ENCODE results near the gene FAM131C. TPM values are rescaled to one million over a fixed set of nuclear protein-coding genes. Genes with fewer than 3 reads are reported as not detected.

Gene FAM131C
- total and polyA plus RNA-seq, 2 experiments from 2014 or later, result 0.71 to 1.3 TPM

GRCh38 chr1:16110884-16111283, 37.4 kb upstream of the FAM131C start:
- Mint-ChIP-seq H3K27ac (no peak overlapping the region), H3K9me3 (peaks cover 25% of the 10 kb centered on the region), H3K27me3 (ENCODE audit: insufficient read depth, low read depth, poor library complexity) (peaks cover 10% of the 10 kb centered on the region), H3K36me3 (ENCODE audit: low read depth) (peaks cover 11% of the 10 kb centered on the region), H3K4me3 (no peak overlapping the region), H3K4me1 (peaks cover 21% of the 10 kb centered on the region)
- no peaks in the 10 kb centered on the region for H3F3A ChIP-seq (replicated peaks; ENCODE audit: low read depth)
- no peak for DNase-seq (ENCODE audit: low spot score)
- ATAC-seq, result no peak
- no peak overlapping the region for H3K4me2 ChIP-seq
- no peaks in the 10 kb centered on the region for H4K20me1 ChIP-seq (replicated peaks; ENCODE audit: insufficient read depth)
- no peaks in the 10 kb centered on the region for H3K79me2 ChIP-seq (replicated peaks; ENCODE audit: insufficient read depth)
- H3K9me2 ChIP-seq (ENCODE audit: insufficient read depth), result no peaks in the 10 kb centered on the region
- H3K36me3 ChIP-seq (ENCODE audit: insufficient read depth), result no peaks in the 10 kb centered on the region
- no peak overlapping the region for H3K4me3 ChIP-seq
- no peak overlapping the region for H2AFZ ChIP-seq
- H3K4me1 ChIP-seq (ENCODE audit: insufficient read depth), result peaks cover 21% of the 10 kb centered on the region
- no peak for TF ChIP-seq EZH2 (IDR thresholded peaks at IDR 0.05; ENCODE audit: low read depth, unreplicated experiment)
- TF ChIP-seq, protein P1, sequence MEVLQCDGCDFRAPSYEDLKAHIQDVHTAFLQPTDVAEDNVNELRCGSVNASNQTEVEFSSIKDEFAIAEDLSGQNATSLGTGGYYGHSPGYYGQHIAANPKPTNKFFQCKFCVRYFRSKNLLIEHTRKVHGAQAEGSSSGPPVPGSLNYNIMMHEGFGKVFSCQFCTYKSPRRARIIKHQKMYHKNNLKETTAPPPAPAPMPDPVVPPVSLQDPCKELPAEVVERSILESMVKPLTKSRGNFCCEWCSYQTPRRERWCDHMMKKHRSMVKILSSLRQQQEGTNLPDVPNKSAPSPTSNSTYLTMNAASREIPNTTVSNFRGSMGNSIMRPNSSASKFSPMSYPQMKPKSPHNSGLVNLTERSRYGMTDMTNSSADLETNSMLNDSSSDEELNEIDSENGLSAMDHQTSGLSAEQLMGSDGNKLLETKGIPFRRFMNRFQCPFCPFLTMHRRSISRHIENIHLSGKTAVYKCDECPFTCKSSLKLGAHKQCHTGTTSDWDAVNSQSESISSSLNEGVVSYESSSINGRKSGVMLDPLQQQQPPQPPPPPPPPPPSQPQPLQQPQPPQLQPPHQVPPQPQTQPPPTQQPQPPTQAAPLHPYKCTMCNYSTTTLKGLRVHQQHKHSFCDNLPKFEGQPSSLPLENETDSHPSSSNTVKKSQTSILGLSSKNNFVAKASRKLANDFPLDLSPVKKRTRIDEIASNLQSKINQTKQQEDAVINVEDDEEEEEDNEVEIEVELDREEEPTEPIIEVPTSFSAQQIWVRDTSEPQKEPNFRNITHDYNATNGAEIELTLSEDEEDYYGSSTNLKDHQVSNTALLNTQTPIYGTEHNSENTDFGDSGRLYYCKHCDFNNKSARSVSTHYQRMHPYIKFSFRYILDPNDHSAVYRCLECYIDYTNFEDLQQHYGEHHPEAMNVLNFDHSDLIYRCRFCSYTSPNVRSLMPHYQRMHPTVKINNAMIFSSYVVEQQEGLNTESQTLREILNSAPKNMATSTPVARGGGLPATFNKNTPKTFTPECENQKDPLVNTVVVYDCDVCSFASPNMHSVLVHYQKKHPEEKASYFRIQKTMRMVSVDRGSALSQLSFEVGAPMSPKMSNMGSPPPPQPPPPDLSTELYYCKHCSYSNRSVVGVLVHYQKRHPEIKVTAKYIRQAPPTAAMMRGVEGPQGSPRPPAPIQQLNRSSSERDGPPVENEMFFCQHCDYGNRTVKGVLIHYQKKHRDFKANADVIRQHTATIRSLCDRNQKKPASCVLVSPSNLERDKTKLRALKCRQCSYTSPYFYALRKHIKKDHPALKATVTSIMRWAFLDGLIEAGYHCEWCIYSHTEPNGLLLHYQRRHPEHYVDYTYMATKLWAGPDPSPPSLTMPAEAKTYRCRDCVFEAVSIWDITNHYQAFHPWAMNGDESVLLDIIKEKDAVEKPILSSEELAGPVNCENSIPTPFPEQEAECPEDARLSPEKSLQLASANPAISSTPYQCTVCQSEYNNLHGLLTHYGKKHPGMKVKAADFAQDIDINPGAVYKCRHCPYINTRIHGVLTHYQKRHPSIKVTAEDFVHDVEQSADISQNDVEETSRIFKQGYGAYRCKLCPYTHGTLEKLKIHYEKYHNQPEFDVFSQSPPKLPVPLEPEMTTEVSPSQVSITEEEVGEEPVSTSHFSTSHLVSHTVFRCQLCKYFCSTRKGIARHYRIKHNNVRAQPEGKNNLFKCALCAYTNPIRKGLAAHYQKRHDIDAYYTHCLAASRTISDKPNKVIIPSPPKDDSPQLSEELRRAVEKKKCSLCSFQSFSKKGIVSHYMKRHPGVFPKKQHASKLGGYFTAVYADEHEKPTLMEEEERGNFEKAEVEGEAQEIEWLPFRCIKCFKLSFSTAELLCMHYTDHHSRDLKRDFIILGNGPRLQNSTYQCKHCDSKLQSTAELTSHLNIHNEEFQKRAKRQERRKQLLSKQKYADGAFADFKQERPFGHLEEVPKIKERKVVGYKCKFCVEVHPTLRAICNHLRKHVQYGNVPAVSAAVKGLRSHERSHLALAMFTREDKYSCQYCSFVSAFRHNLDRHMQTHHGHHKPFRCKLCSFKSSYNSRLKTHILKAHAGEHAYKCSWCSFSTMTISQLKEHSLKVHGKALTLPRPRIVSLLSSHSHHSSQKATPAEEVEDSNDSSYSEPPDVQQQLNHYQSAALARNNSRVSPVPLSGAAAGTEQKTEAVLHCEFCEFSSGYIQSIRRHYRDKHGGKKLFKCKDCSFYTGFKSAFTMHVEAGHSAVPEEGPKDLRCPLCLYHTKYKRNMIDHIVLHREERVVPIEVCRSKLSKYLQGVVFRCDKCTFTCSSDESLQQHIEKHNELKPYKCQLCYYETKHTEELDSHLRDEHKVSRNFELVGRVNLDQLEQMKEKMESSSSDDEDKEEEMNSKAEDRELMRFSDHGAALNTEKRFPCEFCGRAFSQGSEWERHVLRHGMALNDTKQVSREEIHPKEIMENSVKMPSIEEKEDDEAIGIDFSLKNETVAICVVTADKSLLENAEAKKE (CRISPR knock-in tag; IDR thresholded peaks at IDR 0.05), result no peak
- TF ChIP-seq ETS1 (IDR thresholded peaks at IDR 0.05), result no peak
- no peak for TF ChIP-seq NANOG (IDR thresholded peaks at IDR 0.05; ENCODE audit: borderline replicate concordance)
- no peaks in the 10 kb centered on the region for H3K27me3 ChIP-seq (ENCODE audit: insufficient read depth)
- H3K27ac ChIP-seq (ENCODE audit: low read depth), result no peak overlapping the region

DNA sequence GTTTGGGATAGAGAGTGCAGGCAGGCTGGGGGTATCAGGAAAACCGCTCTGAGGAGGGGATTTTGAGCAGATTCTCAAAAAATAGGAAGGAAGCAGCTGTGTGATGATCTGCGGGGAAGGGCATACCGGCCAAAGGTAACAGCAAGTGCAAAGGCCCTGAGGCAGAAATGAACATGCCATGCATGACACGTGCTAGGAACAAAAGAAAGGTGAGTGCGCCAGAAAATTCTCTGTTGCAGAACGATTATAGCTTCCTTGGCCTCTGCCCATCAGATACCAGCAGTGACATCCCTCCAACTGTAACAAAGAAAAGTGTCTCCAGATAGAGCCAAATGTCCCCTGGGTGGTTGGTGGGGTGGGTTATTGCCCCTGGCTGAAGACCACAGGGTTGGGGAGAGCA, 37.0 kb upstream of the FAM131C start:
- H3K27ac Mint-ChIP-seq, result no peak overlapping the region
- H3K36me3 Mint-ChIP-seq (ENCODE audit: low read depth), result peaks cover 11% of the 10 kb centered on the region
- Histone ChIP-seq H3K36me3 (ENCODE audit: insufficient read depth) (no peaks in the 10 kb centered on the region), H3K4me1 (ENCODE audit: insufficient read depth) (peaks cover 19% of the 10 kb centered on the region), H3K27ac (ENCODE audit: low read depth) (no peak overlapping the region), H3K9me2 (ENCODE audit: insufficient read depth) (no peaks in the 10 kb centered on the region), H3K27me3 (ENCODE audit: insufficient read depth) (no peaks in the 10 kb centered on the region), H2AFZ (no peak overlapping the region), H4K20me1 (replicated peaks; ENCODE audit: insufficient read depth) (no peaks in the 10 kb centered on the region), H3K79me2 (replicated peaks; ENCODE audit: insufficient read depth) (no peaks in the 10 kb centered on the region), H3K4me3 (no peak overlapping the region), H3F3A (replicated peaks; ENCODE audit: low read depth) (no peaks in the 10 kb centered on the region), H3K4me2 (no peak overlapping the region)
- TF ChIP-seq ZNF331 (CRISPR knock-in tag; IDR thresholded peaks at IDR 0.05; ENCODE audit: low read depth), result no peak
- no peak for TF ChIP-seq STAT1 (IDR thresholded peaks at IDR 0.05; ENCODE audit: unreplicated experiment)
- no peak for TF ChIP-seq EZH2phosphoT487 (IDR thresholded peaks at IDR 0.05; ENCODE audit: unreplicated experiment)
- no peak for TF ChIP-seq ETS1 (IDR thresholded peaks at IDR 0.05)
- no peak for TF ChIP-seq POLR2AphosphoS5 (IDR thresholded peaks at IDR 0.05; ENCODE audit: low read depth)
- peaks cover 10% of the 10 kb centered on the region for H3K27me3 Mint-ChIP-seq (ENCODE audit: insufficient read depth, low read depth, poor library complexity)
- ATAC-seq (no peak), DNase-seq (ENCODE audit: low spot score) (no peak)
- H3K4me1 Mint-ChIP-seq, result peaks cover 17% of the 10 kb centered on the region
- H3K4me3 Mint-ChIP-seq, result no peak overlapping the region
- H3K9me3 Mint-ChIP-seq, result peaks cover 25% of the 10 kb centered on the region

All from GM23338 (cell line).